SK-N-MC (cell line): Measurements from ENCODE around the gene STX2.
"Not testable (repeated sequence)": the region's sequence is repeated elsewhere in the genome, so short reads cannot be mapped to it uniquely, and the experiment has no call there.

ENCODE experiments used
- DNase-seq: peaks from one replicate; pipeline ENCODE4 v3.0.0-alpha.2; 2011; ENCODE audit warnings: low read depth, low spot score
- H3K27ac ChIP-seq: fragments of 200-600 bp; sonication (generic); 2 replicates; pipeline ENCODE4 v1.5.1; 2016; ENCODE audit warnings: mixed run types
- H3K36me3 ChIP-seq: fragments of 200-600 bp; sonication (generic); 2 replicates; pipeline ENCODE4 v1.6.1; 2017; ENCODE audit warnings: antibody characterized with exemption, low read length, mixed read lengths; ENCODE audit not compliant: insufficient read depth
- H3K4me3 ChIP-seq: fragments of 200-600 bp; sonication (generic); 2 replicates; pipeline ENCODE4 v1.5.1; 2016
- H3K9ac ChIP-seq: fragments of 200-600 bp; sonication (generic); 2 replicates; pipeline ENCODE4 v1.8.0; 2017; ENCODE audit warnings: mixed run types, mixed read lengths; ENCODE audit not compliant: insufficient read length
- H3K9me3 ChIP-seq: fragments of 200-600 bp; sonication (generic); 2 replicates; pipeline ENCODE4 v1.6.1; 2017; ENCODE audit warnings: low read depth, mild to moderate bottlenecking, antibody characterized with exemption, low read length, moderate library complexity, mixed read lengths
- EZH2 ChIP-seq: fragments of 200-600 bp; sonication (generic); IDR thresholded peaks from one replicate; pipeline ENCODE4 v1.6.1; 2017; ENCODE audit warnings: antibody characterized with exemption
- FOXP2 ChIP-seq: optimal IDR thresholded peaks from 2 replicates; pipeline ENCODE3; 2011; ENCODE audit warnings: mild to moderate bottlenecking, moderate library complexity; ENCODE audit not compliant: insufficient read depth; ENCODE audit errors: extremely low read length, control extremely low read depth
- POLR2AphosphoS5 ChIP-seq: IDR thresholded peaks from 2 replicates; pipeline ENCODE4 v1.6.1; 2012; ENCODE audit warnings: mild to moderate bottlenecking, low read depth, low read length, borderline replicate concordance

Gene STX2

GRCh38 chr12:130856088-130856487 lies 17.0 kb upstream of the STX2 start:
- DNase-seq = no peak
- Histone ChIP-seq H3K4me3 (no peak overlapping the region), H3K27ac (no peak overlapping the region), H3K9ac (no peak overlapping the region), H3K36me3 (no peaks in the 10 kb centered on the region), H3K9me3 (no peaks in the 10 kb centered on the region)
- TF ChIP-seq FOXP2 (no peak), POLR2AphosphoS5 (no peak), EZH2 (no peak)

GRCh38 chr12:130850418-130851021 lies 11.5 kb upstream of the STX2 start:
- no peak overlapping the region for H3K9ac ChIP-seq
- no peak for DNase-seq
- no peak overlapping the region for H3K27ac ChIP-seq
- TF ChIP-seq FOXP2 (no peak), EZH2 (no peak), POLR2AphosphoS5 (no peak)
- H3K9me3 ChIP-seq = no peaks in the 10 kb centered on the region
- H3K4me3 ChIP-seq = no peak overlapping the region
- H3K36me3 ChIP-seq = no peaks in the 10 kb centered on the region

GRCh38 chr12:130849561-130850417 lies 10.7 kb upstream of the STX2 start:
- no peaks in the 10 kb centered on the region for H3K36me3 ChIP-seq
- H3K9ac ChIP-seq = no peak overlapping the region
- DNase-seq = no peak
- H3K4me3 ChIP-seq = no peak overlapping the region
- TF ChIP-seq FOXP2 (no peak), EZH2 (no peak), POLR2AphosphoS5 (no peak)
- H3K27ac ChIP-seq = no peak overlapping the region
- no peaks in the 10 kb centered on the region for H3K9me3 ChIP-seq

- DNase-seq, H3K36me3 ChIP-seq, H3K9ac ChIP-seq, H3K9me3 ChIP-seq, H3K27ac ChIP-seq, H3K4me3 ChIP-seq: not testable (repeated sequence)
Measured at GRCh38 chr12:130848785-130849305, 9.8 kb upstream of the STX2 start.

GRCh38 chr12:130848105-130848504 lies 9.1 kb upstream of the STX2 start:
- H3K27ac ChIP-seq, H3K36me3 ChIP-seq, H3K9me3 ChIP-seq, DNase-seq, H3K9ac ChIP-seq, H3K4me3 ChIP-seq: not testable (repeated sequence)

- peak overlapping the region; percentile 61 for H3K27ac ChIP-seq
- no peak for DNase-seq
- H3K9me3 ChIP-seq = no peaks in the 10 kb centered on the region
- H3K36me3 ChIP-seq = no peaks in the 10 kb centered on the region
- no peak for TF ChIP-seq EZH2
- no peak for TF ChIP-seq POLR2AphosphoS5
- TF ChIP-seq FOXP2 = no peak
- H3K9ac ChIP-seq = no peak overlapping the region
- H3K4me3 ChIP-seq = no peak overlapping the region
Measured at GRCh38 chr12:130847112-130847511, 8.1 kb upstream of the STX2 start.

- Histone ChIP-seq H3K9ac (no peak overlapping the region), H3K4me3 (peak overlapping the region; percentile 18; the same call in 1 of the 2 replicates), H3K36me3 (no peaks in the 10 kb centered on the region), H3K27ac (peak overlapping the region; percentile 76; the same call in 1 of the 2 replicates), H3K9me3 (no peaks in the 10 kb centered on the region)
- no peak for TF ChIP-seq POLR2AphosphoS5
- no peak for TF ChIP-seq FOXP2
- no peak for TF ChIP-seq EZH2
- peak; percentile 45 for DNase-seq
Measured at GRCh38 chr12:130846369-130846768, 7.3 kb upstream of the STX2 start.

GRCh38 chr12:130839770-130840404 lies 837 bp upstream of the STX2 start:
- H3K36me3 ChIP-seq = no peaks in the 10 kb centered on the region
- H3K9me3 ChIP-seq = no peaks in the 10 kb centered on the region
- 0 out of 2 replicates have a peak overlapping the region, but pooled peaks have one; percentile 42 for H3K27ac ChIP-seq
- no peak overlapping the region for H3K9ac ChIP-seq
- peak overlapping the region; percentile 82 for H3K4me3 ChIP-seq
- TF ChIP-seq EZH2 (no peak), FOXP2 (no peak), POLR2AphosphoS5 (no peak)
- DNase-seq = no peak
